Kidney (tissue), 14 donors: Measurements from ENCODE around the gene COMMD6. TPM values are rescaled to one million over a fixed set of nuclear protein-coding genes. Genes with fewer than 3 reads are reported as not detected.

Source experiments
- DNase-seq, 5 donors: peaks; one replicate each; pipeline ENCODE4 v3.0.0-alpha.2; 2013 to 2020
- FAIRE-seq: peaks from 2 replicates; lab custom pipeline; 2012; peaks lifted over from hg19 to GRCh38; lab: Jason Lieb, UNC
- H3K27ac ChIP-seq, 2 donors: one replicate each; pipeline ENCODE4 v1.7.0; 2013; ENCODE audit warnings: low read depth in 2 of 2, low read length in 2 of 2, inconsistent platforms in 1 of 2
- H3K27me3 ChIP-seq: one replicate; pipeline ENCODE4 v1.7.1; 2013; ENCODE audit warnings: low read length, inconsistent platforms; ENCODE audit not compliant: control insufficient read depth, insufficient read depth
- H3K36me3 ChIP-seq, 3 donors: one replicate each; pipeline versions ENCODE4 v1.7.0 to v1.7.1; 2013; ENCODE audit warnings: low read length in 3 of 3, control low read depth in 1 of 3, inconsistent platforms in 1 of 3; ENCODE audit not compliant: insufficient read depth in 3 of 3, control insufficient read depth in 2 of 3
- H3K4me1 ChIP-seq, 3 donors: one replicate each; pipeline versions ENCODE4 v1.7.0 to v1.7.1; 2013; ENCODE audit warnings: low read length in 3 of 3, inconsistent platforms in 1 of 3, low read depth in 1 of 3; ENCODE audit not compliant: control insufficient read depth in 2 of 3, insufficient read depth in 2 of 3
- H3K4me3 ChIP-seq, 3 donors: one replicate each; pipeline versions ENCODE4 v1.7.0 to v1.8.1; 2013; ENCODE audit warnings: low read length in 3 of 3, control low read depth in 1 of 3, inconsistent platforms in 1 of 3
- H3K9ac ChIP-seq, 3 donors: one replicate each; pipeline versions ENCODE4 v1.7.0 to v1.7.1; 2013; ENCODE audit warnings: low read length in 3 of 3, control low read depth in 1 of 3, inconsistent platforms in 1 of 3
- H3K9me3 ChIP-seq, 3 donors: one replicate each; pipeline versions ENCODE4 v1.7.0 to v1.7.1; 2013; ENCODE audit warnings: low read length in 3 of 3, control low read depth in 1 of 3, inconsistent platforms in 1 of 3; ENCODE audit not compliant: control insufficient read depth in 2 of 3, insufficient read depth in 1 of 3
- CTCF ChIP-seq: IDR thresholded peaks from 3 replicates; pipeline ENCODE4 v1.5.1; 2012; ENCODE audit warnings: mild to moderate bottlenecking, moderate library complexity, borderline replicate concordance; ENCODE audit not compliant: insufficient read depth; ENCODE audit errors: extremely low read depth
- intact Hi-C: fragments of 100-400 bp; cut with DNase I; formaldehyde crosslinking; loops from one replicate; pipeline ENCODE4 v1.11.1; 2022
- polyA plus RNA-seq: library from polyadenylated mRNA; stranded (reverse); fragments of 350-450 nt; fragmentation: Illumina TruSeq; extraction: RNeasy Lipid Tissue Mini Kit (QIAGEN cat#74804); gene quantifications from one replicate; pipeline ENCODE4 v1.2.3, GENCODE V29; 2014; ENCODE audit warnings: low read depth, low replicate concordance; ENCODE audit not compliant: insufficient read depth
- total RNA-seq: library from RNA; stranded (reverse); fragmentation: NEBNext Ultra II Directional; extraction: Animal tissue kit (Norgen Biotek cat#: 25700); gene quantifications from one replicate; pipeline ENCODE4 v1.2.1, GENCODE V29; 2021
- donor health status: control.
- donor health status: control.
- donor health status: control.
- donor health status: control.
- donor health status: control.
- donor health status: DM: yes; HTN: yes; CAD: no.
- donor health status: Normal renal cell carcinoma (clear cell type).

COMMD6 gene
- total and polyA plus RNA-seq, 2 donors from 2014 or later = 148 to 438 TPM

- H3K27me3 ChIP-seq = no peaks in the 10 kb centered on the region
- DNase-seq = no peak
- intact Hi-C loops = no loop called here
- FAIRE-seq = no peak
- peaks cover 0 to 9% (median 2%) of the 10 kb centered on the region in 3 donors for H3K36me3 ChIP-seq
- no peak overlapping the region for H3K27ac ChIP-seq
- no peak overlapping the region for H3K9ac ChIP-seq
- H3K9me3 ChIP-seq = no peaks in the 10 kb centered on the region
- no peak overlapping the region for H3K4me3 ChIP-seq
- TF ChIP-seq CTCF = no peak
- no peaks in the 10 kb centered on the region for H3K4me1 ChIP-seq
Measured at GRCh38 chr13:75569576-75569975, 31.9 kb upstream of the COMMD6 start.

GRCh38 chr13:75566658-75567057 lies 29.0 kb upstream of the COMMD6 start:
- intact Hi-C loops = no loop called here
- Histone ChIP-seq H3K9me3 (no peaks in the 10 kb centered on the region), H3K4me1 (no peaks in the 10 kb centered on the region), H3K36me3 (peaks cover 0 to 3% (median 2%) of the 10 kb centered on the region in 3 donors), H3K9ac (no peak overlapping the region), H3K4me3 (no peak overlapping the region), H3K27ac (no peak overlapping the region), H3K27me3 (no peaks in the 10 kb centered on the region)
- TF ChIP-seq CTCF = no peak
- FAIRE-seq (no peak), DNase-seq (peak in 2 of 5 donors; percentile 30 to 39)

GRCh38 chr13:75558145-75558840 lies 20.7 kb upstream of the COMMD6 start:
- TF ChIP-seq CTCF = no peak
- H3K27ac ChIP-seq = no peak overlapping the region
- no peaks in the 10 kb centered on the region for H3K27me3 ChIP-seq
- DNase-seq (peak in 1 of 5 donors; percentile 6), FAIRE-seq (no peak)
- no peak overlapping the region for H3K4me3 ChIP-seq
- H3K9ac ChIP-seq = no peak overlapping the region
- H3K9me3 ChIP-seq = no peaks in the 10 kb centered on the region
- peaks cover 0 to 3% (median 0%) of the 10 kb centered on the region in 3 donors for H3K36me3 ChIP-seq
- intact Hi-C loops = no loop called here
- H3K4me1 ChIP-seq = no peaks in the 10 kb centered on the region
